Ureter (tissue), 1 donor: ENCODE data around the gene C3orf20. TPM values are rescaled to one million over a fixed set of nuclear protein-coding genes. Genes with fewer than 3 reads are reported as not detected.

Experiments used
- DNase-seq: peaks from one replicate; pipeline ENCODE4 v3.0.0-alpha.2; 2020; ENCODE audit warnings: low spot score
- total RNA-seq: library from RNA; stranded (reverse); gene quantifications from one replicate; pipeline ENCODE4 v1.2.4, GENCODE V29; 2023
- donor health status: DM: yes; HTN: yes; CAD: no.

Gene C3orf20
- total RNA-seq = 0.31 TPM

DNA sequence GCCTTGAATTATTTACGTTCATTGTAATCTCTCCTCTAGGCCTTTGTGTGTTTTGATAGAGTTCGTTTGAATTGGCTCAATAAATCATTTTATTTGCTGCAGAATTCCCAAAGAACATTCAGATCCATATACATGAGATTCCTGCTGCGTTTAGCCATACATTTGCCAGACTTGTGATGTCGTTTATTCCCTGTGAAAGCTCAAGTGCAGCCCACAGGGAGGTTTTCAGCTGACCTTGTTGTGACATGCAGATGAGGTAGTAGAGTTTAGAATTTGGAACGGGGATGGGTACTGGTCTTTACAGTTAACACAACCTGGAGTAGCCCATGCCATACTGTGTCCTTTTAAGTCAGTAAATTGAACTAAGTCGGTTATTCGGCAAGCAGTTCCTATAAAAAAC, at the start of gene C3orf20:
C3orf20 (plus strand) TSS at position 301 of the 400 bp plus-strand sequence. CDS start 7,573 bp downstream, outside the sequence.
- DNase-seq = no peak

DNA sequence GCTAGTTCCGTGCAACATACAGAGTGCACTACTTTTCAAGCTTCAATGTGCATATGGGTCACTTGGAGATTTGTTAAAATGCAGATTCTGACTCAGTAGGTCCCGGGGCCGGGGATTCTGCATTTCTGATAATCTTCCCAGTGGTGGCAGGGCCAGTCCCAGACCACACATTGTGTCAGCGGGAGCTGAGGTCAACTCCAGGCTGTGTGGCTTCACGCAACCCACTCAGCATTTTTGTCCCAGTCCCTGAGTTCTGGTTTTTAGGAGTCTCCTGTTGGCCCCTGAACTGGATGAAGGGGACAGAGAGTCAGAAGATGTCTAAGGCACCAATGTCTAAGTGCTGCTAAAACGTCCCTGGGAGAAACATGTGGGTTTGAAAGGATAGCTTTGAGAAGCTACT, 49.5 kb upstream of the C3orf20 start:
- no peak for DNase-seq

DNA sequence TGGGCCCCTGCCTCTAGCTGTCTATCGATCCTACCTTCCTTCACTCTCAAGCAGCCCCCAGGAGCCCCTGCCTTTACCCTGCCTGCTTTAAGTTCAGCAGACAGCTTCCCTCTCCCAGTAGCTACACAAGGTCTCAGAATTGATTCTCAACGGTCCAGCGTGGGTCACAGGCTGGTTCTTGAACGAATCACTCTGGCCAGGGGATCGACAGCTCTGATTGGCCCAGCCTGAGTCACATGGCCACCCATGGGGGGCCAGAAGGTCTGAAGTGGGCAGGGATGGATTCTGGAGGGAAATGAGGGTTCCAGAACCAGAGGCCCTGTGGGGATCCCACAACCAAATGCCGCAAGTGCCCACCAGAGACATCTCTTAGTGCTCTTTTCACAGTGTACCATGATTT, 47.1 kb upstream of the C3orf20 start:
- DNase-seq = no peak

DNA sequence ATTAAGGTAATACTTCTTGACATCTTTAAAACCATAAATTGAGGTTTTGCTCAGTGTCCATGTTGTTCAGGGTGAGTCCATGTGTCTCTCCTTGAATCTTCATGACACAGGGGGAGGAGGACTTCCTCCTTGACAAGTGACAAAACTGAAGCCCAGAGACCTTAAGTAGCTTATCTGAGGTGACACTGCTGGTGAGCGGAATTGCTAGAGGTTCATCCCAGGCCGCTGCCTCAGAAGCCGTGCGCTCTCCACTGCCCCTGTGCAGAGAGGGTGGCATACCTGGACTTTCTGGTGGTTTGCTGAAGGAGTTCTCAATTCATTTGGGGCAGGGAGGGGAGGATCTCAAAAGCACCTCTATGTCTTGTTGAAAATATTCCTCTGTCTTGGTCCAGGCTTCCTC, 46.5 kb upstream of the C3orf20 start:
- no peak for DNase-seq

DNA sequence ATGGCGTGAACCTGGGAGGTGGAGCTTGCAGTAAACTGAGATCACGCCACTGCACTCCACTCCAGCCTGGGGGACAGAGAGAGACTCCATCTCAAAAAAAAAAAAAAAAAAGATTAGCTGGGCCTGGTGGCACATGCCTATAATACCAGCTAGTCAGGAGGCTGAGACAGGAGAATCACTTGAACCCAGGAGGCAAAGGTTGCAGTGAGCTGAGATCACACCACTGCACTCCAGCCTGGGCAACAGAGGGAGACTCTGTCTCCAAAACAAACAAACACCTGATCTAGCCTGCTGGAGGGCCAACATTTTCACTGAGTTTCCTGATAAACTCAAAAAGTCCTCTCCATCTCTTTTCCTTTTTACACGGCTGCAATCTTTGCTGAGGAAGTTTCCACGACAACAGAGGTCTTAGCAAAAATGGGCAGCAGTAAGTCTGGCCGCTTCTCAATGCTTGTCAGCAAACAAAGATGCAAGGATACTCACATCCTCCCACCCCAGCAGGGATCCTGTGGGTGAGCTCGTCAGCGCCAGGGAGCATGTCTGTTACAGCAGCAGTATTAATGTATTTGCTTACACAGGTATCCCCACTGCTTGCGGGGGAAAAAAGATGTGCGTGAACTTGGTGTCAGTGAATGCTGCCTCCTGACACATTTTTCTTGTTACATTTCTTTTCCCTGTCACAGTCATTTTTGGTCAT, 44.4 kb upstream of the C3orf20 start:
- DNase-seq = no peak

DNA sequence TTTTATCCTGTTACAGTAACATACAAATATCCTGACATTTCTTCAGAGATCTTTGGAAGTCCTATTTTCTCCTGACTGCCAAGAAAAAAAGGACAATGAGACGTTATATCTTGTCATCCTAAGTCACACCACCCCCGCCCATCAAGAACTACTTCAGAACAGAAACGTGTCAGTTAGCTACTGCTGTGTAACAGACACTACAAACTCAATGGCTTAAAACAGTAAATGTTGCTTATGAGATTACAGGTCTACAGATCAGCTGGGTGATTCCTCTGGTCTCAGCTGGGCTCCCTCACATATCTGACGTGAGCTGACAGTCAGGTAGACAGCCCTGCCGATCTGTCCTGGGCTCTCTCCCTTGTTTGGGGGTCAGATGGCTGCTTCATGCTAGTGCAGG, 43.8 kb upstream of the C3orf20 start:
- DNase-seq = no peak

DNA sequence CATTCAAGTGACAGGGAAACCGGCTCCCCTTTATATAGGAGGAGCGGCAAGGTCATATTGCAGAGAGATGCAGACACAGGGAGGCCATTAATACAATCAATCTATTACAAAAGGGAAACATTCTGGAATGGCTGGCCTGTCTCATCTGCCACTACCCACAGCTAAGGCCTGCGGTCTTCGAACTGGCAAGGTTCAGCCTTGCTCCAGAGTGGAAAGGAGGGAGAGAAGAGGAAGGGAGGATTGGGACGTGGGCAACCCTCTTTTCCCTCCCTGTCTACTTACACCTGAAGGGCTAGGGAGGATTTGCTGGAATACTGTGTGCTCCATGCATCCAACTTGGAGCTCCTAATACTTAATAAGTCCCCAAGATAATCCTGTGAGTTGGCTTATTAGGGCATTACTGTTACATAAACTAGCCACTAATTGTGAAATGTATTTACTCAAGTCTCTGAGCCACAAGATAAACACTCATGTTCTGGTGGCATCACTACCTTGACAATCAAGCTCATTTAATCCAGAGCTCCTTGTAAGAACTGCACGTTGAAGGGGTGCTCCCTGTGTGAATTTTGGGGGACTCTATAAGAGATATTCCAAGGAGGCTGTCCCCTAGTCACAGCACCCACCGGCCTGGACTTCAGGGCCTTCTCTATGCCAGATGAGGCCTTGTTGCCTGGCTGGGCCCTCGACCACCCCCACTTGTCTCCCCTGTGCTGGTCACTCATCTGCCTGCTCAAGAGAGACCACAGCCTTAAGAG, 43.1 kb upstream of the C3orf20 start:
- no peak for DNase-seq

DNA sequence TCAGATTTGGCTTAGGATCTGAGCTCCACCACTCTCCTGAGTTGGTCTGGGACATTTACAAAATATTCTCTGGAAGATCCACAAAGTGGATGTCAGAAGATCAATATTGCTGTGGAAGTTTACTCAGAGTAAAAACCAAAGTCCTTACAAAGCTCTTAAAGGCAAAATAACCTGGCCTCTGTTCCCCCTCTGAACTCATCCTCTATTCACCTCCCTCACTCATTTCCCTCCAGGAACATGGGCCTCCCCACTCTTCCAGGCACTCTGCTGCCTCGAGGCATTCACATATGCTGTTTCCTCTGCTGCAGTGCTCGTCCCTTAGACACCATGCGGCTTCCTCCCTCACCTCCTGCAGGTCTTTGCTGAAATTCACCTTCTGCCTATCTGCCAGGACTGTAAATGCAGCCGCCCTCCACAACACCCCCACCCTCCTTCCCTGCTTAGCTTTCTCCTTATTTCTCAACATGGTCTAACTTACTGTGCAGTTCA, 42.5 kb upstream of the C3orf20 start:
- no peak for DNase-seq

DNA sequence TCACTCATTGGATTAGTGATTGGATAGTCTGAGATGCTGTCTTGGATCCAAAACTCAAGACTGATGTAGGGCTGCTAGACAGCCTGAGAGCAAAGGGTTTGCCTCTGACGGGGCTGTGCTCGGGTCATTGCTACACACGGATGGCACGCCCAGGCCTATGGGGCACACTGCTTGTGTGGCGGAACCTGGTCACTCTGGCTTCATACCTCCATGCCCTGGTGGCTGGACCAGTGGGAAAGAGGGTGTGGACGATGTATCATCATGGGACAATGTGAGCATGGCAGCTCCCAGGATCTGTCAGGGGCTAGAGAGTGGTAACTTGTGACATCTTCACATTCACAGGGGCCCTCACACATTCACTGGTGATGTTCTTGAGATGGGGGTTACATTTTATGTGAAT, 41.5 kb upstream of the C3orf20 start:
- DNase-seq = no peak

DNA sequence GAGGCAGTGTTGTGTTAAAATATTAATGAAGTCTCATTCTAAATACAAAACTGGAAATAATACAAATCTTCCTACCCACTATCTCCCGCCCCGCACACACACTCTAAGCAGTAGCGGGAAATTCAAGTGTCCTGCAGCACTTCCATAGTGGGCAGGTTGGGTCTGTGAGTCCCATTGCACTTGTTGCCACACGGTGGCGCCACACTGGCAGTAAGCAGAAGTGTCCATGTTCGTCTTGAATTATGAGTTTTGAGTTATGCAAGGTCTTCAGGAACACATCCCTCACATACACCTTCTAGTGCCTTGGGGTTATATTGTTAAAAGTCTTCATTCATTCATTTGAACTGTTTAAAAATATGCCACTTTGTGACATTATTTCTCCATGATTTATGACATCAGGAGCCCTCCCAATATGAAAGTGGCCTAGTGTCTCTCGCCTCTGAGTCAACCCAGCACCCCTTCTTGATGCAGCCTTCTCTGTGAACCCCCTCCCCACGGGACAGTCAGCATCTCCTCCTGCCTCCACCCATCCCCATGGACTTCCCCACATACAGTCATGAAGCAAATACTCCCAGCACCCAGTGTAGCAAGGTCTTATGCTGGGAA, 41.0 kb upstream of the C3orf20 start:
- no peak for DNase-seq

DNA sequence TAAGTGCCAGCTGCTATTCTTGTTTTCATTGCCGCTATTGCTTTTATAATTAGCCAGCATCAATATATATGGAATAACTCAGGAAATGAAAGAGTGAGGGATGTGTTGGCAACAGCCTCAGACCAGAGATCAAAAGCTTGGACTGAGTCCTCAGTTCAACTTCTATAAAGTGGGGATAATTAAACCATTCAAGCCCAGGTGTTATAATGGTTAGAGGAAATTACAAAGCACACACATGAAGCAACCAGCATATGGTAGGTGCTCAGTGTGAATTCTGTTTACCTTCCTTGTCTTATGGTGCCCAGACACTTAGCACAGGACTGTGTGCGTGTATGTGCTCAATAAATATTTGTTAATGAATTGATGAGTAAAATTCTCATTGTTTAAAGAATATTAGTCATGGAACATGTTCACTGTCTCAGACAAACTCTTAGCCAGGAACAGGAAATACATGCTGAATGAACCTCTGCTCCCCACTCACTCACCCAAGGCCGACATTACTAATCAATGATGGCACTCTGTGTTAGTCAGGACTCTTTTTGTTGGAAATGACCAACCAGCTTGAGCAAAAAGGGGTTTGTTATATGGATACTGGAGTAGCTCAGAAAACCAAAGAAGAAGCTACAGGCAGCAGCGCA, 40.1 kb upstream of the C3orf20 start:
- DNase-seq = no peak

DNA sequence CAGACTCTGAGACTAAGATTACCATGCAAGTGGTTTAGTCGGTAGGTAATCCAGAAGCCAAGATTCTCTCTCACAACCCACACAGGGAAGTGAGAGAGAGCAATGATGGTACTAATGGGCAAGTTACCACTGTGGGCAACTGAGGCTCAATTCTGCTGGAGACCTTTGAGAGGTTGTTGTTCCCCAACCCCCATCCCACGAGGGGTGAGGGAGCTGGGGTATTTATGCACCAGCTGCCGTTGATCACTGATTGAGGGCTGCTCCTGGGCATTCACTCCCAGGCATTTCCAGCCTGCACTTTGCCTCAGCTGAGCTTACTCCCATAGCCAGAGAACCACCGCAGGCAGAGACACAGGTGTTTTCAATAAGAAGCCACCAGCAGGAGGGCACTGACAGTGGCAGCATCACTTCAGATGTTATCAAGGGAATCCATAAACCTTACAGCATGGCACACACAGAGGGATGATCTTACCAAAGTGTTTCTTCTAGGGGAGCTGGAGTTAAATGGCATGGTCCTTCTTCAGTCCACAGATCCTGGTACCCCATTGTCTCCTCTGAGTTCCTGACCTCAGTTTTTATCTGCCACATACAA, 38.3 kb upstream of the C3orf20 start:
- no peak for DNase-seq

DNA sequence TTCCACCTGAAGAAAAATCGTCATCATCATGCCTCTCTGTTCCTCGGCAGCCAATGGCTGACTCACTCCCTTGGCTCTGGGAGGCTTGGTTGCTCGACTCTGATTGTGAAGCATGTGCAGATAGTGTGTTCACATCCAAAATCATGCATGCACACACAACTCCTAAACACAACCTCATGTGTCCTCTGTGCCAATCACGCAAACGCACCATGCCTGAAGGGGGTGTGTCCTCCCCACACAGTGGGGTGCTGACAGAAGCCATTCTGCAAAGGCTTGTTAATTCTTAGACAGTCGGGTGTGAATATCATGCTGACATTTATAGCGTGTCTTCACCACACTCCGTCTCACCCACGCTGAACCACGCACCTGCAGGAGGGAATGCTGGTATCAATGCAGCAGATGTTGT, 34.8 kb upstream of the C3orf20 start:
- no peak for DNase-seq

DNA sequence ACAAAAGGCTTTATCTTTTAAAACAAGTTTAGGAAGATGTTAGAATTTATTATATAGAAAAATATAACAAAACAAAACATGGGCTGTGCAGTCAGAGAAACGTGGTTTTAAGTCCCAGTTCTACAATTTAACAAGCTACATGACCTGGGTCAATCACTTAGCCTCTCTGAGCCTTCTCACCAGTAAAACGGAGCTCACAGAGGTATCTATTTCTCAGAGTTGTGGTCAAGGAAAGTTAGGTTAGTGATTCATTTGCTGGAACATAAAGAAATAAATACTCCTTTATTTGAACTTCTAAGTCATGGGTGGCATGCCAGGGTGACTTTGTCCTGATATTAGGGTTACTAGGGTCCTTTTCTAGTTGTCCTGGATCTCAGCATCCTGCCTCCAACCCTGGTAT, 34.2 kb upstream of the C3orf20 start:
- no peak for DNase-seq

DNA sequence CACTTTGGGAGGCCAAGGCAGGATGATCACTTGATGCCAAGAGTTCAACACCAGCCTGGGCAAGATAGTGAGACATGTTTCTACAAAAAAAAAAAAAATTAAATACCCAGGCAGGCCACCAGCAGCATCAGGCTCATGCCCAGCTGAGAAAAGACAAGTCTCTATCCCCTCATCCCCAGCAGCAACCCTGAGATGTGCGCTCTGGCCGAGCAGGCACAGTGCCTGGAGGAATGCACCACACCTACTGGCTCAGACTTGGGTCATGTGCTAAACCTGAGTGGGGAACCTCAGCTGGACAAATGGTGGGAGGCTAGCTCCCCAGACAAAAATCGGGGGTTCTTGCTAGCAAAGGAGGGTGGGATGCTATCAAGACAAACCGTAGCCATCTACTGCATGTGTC, 33.6 kb upstream of the C3orf20 start:
- no peak for DNase-seq

DNA sequence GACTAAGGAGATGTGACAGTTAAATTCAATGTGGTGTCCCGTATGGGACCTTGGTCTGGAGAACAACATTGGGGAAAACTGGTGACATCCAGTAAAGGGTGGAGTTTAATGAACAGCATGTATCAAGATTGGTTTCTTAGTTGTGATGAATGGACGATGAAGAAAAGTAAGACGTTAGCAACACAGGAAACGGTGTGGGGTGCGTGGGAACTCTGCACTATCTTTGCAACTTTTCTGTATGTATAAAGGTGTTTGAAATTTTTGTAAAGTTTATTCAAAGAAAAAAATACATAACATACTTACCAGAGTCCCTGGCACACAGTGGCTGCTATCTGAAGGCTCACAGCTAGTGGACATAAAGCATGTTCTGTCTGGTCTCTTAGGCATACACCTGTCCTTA, 29.5 kb upstream of the C3orf20 start:
- no peak for DNase-seq

DNA sequence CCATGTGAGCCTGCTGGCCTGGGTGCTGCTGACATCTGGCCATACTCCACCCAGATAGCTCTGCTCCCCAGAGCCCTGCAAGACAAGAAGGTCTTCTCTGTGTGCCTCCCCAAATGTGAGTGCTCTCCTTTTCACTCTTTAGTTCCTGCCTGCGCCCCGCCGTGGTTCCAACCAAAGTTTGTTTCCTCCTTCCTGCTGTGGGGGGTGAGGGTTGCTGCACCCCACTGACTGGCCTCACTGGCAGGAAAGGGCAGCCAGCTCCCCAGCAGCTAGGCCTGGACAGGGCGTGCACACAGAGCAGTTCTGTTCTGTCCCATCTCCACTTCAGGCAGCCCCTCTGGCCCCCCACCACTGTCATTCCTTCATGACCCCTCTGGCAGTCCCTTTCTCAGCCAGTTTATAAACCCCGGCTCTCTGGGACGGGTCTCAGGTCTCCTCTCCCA, 28.8 kb upstream of the C3orf20 start:
- no peak for DNase-seq

DNA sequence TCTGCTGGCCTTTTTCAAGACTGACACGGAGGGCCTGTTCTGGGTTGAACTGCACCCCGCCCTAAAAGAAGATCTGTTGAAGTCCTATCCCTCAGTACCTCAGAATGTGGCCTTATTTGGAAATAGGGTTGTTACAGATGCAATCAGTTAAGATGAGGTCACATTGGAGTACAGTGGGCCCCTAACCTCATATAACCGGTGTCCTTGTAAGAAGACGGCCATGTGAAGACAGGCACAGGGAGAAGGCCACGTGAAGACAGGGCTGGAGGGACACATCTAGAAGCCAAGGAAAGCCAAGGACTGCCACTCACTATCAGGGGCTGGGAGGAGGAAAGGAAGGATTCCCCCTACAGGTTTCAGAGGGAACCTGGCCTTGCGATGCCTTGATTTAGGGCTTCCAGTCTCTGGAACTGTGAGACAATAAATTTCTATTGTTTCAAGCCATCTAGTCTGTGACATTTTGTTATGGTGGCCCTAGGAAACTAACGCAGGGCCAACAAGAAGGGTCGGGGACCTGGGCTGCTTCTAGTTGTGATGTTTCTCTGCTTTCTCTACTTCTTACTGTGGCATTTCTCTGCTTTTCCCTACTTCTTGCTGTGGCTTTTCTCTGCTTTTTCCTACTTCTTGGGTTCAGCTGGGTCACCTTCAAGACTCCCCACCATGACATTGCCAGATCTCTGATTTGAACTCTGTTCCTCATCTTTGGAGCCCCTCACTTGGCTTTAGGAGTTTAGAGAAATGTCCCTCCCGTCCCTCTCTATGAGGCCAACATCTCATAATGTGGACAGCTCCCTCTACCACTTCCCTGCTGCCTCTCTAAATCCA, 28.1 kb upstream of the C3orf20 start:
- no peak for DNase-seq

DNA sequence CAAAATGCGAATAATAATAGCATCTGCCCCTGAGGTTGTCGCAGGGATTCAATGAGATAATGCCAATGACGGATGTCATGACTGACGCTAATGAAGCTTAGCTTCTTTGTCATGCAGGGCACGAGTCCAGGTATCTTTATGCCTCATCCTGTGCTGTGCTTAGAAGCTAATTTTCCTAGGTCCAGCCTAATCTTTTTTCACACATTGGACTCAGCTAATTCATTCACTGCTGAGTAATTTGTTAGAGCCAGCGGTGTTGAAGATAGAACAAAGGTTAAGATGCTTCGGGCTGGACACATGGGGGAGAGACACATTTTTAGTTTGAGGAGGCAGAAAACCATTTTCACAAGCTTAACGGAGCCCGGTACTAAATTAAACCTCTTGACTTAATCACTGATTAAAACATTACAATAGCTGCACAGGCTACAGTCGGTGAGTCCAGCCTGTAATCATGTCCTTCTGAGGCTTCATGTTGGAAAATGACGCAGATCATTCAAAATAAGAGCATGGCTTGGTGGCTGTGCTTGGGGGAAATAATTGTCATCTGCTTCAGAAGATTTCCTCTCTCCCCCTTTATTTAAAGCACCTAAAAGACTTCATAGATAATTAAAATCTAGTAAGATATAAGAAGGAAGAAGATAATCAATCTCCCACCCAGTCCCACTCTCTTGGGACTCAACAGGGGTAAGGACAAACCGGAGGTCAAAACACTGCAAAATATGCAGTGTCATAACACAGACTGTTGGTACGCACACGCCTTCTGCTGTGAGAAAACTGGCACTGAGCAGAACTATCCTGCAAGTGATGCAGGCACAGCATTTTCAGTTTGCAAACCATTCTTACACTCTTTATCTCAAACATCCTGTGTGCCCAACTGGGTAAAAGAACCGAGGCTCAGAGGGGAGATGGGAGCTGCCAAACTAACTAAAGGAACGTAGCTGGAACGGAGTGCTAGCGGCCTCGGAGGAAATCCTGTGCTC, 26.7 kb upstream of the C3orf20 start:
- no peak for DNase-seq

DNA sequence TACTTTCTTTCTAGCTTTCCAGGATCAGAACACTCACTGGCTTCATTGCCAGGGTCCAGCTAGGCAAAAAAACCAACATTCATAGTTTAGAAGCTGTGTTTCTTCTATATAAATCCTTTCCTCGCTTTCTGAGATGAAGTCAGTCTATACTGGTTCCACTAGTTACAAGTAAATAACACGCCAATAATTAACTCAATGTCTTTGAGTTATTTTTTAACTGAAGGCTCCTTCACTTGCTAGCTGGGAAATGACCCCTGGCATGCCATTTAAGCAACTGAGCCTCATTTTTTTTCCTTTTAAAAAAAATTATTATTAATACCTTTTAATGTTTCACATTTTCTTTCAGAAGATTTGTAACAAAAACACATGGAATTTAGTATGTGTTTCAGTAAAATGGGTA, 25.5 kb upstream of the C3orf20 start:
- DNase-seq = no peak
